Measurements from ENCODE around the gene OR1J2.

OR1J2 gene

DNA sequence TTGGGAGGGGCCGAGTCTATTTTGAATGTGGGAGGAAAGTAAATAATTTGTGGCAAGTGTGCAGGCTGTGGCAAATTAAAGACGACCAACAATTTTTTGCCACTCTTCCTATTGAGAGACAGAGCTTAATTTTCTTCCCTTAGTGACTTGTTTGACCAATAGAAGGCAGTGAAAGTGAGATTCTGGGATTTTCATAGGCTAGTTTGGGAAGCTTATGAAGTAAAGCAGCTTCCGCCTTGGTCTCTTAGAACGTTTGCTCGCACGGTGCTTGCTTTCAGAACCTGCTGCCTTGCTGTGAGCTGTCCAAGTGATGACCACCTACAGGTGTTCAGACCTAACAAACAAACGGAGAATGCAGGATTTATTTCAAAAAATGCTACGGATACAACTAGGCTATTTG lies 35.6 kb downstream of the OR1J2 start:
- DNase-seq (ENCODE audit: low read depth, low spot score): no peak
- no peak overlapping the region for H3K4me3 ChIP-seq (ENCODE audit: low read length)
- H3K27me3 ChIP-seq (ENCODE audit: control insufficient read depth, insufficient read depth, low read length): no peaks in the 10 kb centered on the region
- no peak overlapping the region for H3K27ac ChIP-seq (ENCODE audit: low read length)
- H3K9me3 ChIP-seq (ENCODE audit: control insufficient read depth, insufficient read depth, low read length): no peaks in the 10 kb centered on the region
- no peaks in the 10 kb centered on the region for H3K4me1 ChIP-seq (ENCODE audit: control insufficient read depth, insufficient read depth, low read length)
- H3K36me3 ChIP-seq (ENCODE audit: control insufficient read depth, insufficient read depth, low read length): no peaks in the 10 kb centered on the region
- WGBS (ENCODE audit: insufficient coverage, insufficient read length): no CpG with 5 or more reads among the region's 8 CpGs

DNA sequence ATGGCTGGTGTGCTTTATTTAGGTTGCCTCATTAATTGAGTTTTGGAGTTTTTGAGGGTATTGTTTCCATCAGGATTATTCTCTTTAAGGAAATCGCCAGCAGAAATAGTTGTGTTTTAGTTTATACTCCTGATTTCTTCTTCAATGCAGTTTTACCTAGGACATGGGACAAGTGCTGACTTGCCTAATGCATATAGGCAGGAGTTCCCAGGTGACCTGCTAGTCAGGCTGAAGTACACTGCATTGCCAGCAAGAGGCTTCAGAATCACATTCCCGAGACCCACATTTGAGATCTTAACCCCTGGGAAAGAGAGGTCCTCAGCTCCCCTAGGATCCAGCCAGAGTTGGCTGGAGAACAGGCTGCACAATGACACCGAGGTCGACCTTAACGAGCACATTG lies 40.8 kb downstream of the OR1J2 start:
- Histone ChIP-seq H3K4me3 (ENCODE audit: low read length) (no peak overlapping the region), H3K36me3 (ENCODE audit: control insufficient read depth, insufficient read depth, low read length) (no peaks in the 10 kb centered on the region), H3K27ac (ENCODE audit: low read length) (no peak overlapping the region), H3K27me3 (ENCODE audit: control insufficient read depth, insufficient read depth, low read length) (no peaks in the 10 kb centered on the region), H3K9me3 (ENCODE audit: control insufficient read depth, insufficient read depth, low read length) (no peaks in the 10 kb centered on the region; the same call in 1 of the 2 replicates), H3K4me1 (ENCODE audit: control insufficient read depth, insufficient read depth, low read length) (no peaks in the 10 kb centered on the region)
- DNase-seq (ENCODE audit: low read depth, low spot score): no peak
- no CpG with 5 or more reads among the region's 5 CpGs for WGBS (ENCODE audit: insufficient coverage, insufficient read length)

DNA sequence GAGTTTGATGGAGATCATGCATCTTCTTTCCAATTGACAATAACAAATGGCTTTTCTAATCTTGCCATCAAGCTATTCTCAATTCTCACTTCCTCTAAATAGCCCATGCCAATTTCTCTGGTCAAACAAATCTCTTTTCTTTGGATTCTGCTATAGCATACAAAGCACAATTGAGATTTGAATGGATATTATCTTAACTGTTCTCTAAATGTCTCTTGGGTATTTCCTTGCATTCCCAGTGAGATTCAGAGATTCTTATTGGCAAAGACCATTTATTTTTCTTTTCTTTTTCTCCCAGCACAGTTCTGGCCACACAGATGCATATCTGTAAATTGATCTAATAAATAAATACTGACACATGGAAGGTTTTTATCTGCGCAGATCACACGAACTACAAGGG lies 42.2 kb downstream of the OR1J2 start, which contains the start of gene OR1N2:
Gene OR1N2, plus strand, starts transcription at position 301 of the 400 bp plus-strand sequence. CDS start 100 bp downstream, outside the sequence.
- DNase-seq (ENCODE audit: low read depth, low spot score): no peak
- Histone ChIP-seq H3K9me3 (ENCODE audit: control insufficient read depth, insufficient read depth, low read length) (no peaks in the 10 kb centered on the region; the same call in 1 of the 2 replicates), H3K27ac (ENCODE audit: low read length) (no peak within 1 kb of the TSS), H3K4me1 (ENCODE audit: control insufficient read depth, insufficient read depth, low read length) (no peaks in the 10 kb centered on the region), H3K4me3 (ENCODE audit: low read length) (no peak within 1 kb of the TSS), H3K36me3 (ENCODE audit: control insufficient read depth, insufficient read depth, low read length) (no peaks in the 10 kb centered on the region), H3K27me3 (ENCODE audit: control insufficient read depth, insufficient read depth, low read length) (no peaks in the 10 kb centered on the region)
- no CpG with 5 or more reads among the region's 2 CpGs for WGBS (ENCODE audit: insufficient coverage, insufficient read length)
